Astrocyte of the spinal cord (primary cell): ENCODE data around the gene PCYT1A.
"Not testable (repeated sequence)": the region's sequence is repeated elsewhere in the genome, so short reads cannot be mapped to it uniquely, and the experiment has no call there.

Experiments
- DNase-seq: peaks from one replicate; pipeline ENCODE4 v3.0.0; 2011; ENCODE audit warnings: low read depth, low spot score
- H3K4me3 ChIP-seq: 2 replicates; pipeline ENCODE4 v1.5.1; 2011; ENCODE audit warnings: low read depth, mild to moderate bottlenecking, low read length, moderate library complexity
- in situ Hi-C: cut with HindIII; loops from 2 replicates; pipeline ENCODE4 v1.10.0; 2017; ENCODE audit warnings: low sequenced_read_pairs
- TF ChIP-seq, protein P1 (sequence below): IDR thresholded peaks from 2 replicates; pipeline ENCODE4 v1.5.1; 2012; ENCODE audit warnings: low read depth, mild to moderate bottlenecking, low read length, inconsistent platforms

Gene PCYT1A

DNA sequence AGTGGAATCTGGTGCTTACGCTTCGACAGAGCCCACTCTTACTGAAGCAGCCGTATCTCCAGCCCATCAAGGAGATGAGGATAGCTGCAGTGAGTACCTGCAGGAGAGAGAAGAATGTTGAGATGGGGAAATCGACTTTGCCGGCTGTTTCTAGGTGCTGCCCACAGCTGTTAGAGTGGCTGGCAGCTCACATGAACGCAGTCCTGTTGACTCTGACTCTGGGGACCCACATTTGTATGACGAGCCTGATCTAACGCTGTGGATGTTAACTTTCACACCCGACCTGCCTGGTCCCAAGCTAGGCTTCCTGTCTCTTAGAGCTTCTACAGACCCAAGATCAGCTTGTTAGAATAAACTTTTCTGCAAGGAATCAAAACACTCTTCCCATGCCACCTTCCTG lies 39.4 kb upstream of the PCYT1A start:
- H3K4me3 ChIP-seq: no peak overlapping the region
- TF ChIP-seq, protein P1, sequence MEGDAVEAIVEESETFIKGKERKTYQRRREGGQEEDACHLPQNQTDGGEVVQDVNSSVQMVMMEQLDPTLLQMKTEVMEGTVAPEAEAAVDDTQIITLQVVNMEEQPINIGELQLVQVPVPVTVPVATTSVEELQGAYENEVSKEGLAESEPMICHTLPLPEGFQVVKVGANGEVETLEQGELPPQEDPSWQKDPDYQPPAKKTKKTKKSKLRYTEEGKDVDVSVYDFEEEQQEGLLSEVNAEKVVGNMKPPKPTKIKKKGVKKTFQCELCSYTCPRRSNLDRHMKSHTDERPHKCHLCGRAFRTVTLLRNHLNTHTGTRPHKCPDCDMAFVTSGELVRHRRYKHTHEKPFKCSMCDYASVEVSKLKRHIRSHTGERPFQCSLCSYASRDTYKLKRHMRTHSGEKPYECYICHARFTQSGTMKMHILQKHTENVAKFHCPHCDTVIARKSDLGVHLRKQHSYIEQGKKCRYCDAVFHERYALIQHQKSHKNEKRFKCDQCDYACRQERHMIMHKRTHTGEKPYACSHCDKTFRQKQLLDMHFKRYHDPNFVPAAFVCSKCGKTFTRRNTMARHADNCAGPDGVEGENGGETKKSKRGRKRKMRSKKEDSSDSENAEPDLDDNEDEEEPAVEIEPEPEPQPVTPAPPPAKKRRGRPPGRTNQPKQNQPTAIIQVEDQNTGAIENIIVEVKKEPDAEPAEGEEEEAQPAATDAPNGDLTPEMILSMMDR: no peak
- in situ Hi-C loops: no loop called here
- no peak for DNase-seq

DNA sequence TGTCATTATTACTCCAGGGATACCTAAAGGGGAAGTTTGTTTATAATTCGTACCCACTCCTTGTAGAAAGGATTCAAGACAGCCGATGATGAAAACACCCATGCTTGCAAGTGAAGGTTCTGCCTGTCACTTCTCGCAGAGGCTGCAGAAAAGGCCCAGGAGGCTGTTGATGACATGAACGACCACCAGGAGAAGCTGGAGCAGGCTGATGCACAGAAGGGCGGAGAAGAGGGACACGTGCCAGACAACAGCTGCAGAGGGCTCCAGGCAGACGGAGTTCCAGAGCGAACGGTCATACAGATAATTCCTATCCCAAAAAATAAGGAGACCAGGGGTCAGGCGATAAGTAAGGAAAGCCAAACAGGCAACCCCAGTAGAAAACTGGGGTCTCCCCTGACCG lies 36.2 kb upstream of the PCYT1A start:
- DNase-seq: no peak
- in situ Hi-C loops: no loop called here
- H3K4me3 ChIP-seq: no peak overlapping the region
- TF ChIP-seq, protein P1: peak; percentile 23

DNA sequence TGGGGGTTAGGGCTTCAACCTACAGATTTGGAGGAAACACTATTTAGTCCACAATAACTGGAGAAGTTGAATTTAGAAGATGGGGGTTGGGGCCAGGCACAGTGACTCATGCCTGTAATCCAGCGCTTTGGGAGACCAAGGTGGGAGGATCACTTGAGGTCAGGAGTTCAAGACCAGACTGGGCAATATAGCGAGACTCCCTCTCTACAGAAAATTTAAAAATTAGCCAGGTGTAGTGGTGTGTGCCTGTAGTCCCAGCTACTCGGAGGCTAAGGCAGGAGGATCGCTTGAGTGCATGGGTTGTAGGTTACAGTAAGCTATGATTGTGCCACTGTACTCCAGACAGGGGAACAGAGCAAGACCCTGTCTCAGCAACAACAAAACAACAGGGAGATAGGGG lies 35.5 kb upstream of the PCYT1A start:
- DNase-seq: no peak

DNA sequence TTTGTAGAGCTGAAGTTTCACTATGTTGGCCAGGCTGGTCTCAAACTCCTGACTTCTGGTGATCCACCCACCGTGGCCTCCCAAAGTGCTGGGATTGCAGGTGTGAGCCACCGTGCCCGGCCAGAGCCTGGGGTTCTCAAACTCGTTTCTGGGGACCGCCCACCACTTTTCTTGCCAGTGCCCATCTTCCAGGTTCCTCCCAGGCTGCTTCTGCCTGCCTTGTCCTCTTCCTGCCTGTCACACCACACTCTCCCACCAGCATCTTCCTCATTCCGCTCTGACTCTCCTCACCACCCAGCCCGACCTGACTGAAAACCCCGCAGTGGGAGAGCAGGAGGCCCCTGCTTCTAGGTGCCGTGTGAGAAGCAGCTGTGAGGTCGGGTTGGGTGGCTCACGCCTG lies 33.6 kb upstream of the PCYT1A start:
- H3K4me3 ChIP-seq: no peak overlapping the region
- TF ChIP-seq, protein P1: no peak
- in situ Hi-C loops: no loop called here
- DNase-seq: no peak

More for the DNA sequence above, 35.5 kb upstream of the PCYT1A start:
- no peak overlapping the region for H3K4me3 ChIP-seq
- in situ Hi-C loops: no loop called here
- TF ChIP-seq, protein P1: no peak

GRCh38 chr3:196320137-196320536 lies 32.6 kb upstream of the PCYT1A start:
- TF ChIP-seq, protein P1: no peak
- in situ Hi-C loops: no loop called here
- DNase-seq: no peak
- H3K4me3 ChIP-seq: no peak overlapping the region

DNA sequence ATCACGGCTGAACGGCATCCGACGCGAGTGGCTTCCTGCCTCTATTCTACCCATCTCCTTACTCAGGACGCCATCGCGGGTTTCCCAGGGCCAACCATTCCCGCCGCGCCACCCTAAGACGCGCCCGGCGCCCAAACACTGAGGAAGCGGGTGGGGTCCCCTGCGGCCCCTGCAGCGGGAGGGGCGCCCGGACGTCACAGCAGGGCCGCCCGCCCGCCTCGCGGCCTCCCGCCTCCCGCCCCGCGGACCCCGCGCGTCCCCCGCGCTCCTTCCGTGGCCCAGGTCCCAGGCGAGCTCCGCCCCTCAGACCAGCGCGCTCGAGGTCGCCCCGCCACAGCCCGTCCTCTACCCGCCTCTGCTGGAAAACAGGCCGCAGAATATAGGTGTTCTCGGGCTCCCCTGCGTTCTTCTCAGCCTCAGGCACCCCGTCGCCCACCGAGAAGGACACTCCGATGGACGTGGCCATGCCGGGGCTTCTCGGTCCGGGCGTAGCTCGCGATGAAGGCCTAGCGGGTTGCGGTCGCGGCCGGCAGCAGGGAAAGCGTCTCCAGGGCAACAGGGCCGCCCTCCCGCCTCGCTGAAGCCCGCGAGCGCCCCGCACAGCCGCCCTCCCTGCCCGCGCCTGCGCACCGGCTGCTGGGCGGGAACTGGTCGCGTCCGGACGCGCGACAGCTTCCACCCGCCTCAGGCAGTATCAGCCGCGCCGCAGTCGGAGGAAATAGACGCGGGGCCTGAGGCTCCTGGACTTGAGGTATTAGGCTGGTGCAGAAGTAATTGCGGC lies 30.4 kb upstream of the PCYT1A start, which contains the start of gene DYNLT2B:
Gene DYNLT2B, minus strand, starts transcription at position 554 of the 781 bp plus-strand sequence. Its CDS starts 88 bp downstream, at position 466.
- H3K4me3 ChIP-seq: peak within 1 kb of the TSS; percentile 80
- in situ Hi-C loops: no loop called here
- TF ChIP-seq, protein P1: no peak
- peak; percentile 91 for DNase-seq

DNA sequence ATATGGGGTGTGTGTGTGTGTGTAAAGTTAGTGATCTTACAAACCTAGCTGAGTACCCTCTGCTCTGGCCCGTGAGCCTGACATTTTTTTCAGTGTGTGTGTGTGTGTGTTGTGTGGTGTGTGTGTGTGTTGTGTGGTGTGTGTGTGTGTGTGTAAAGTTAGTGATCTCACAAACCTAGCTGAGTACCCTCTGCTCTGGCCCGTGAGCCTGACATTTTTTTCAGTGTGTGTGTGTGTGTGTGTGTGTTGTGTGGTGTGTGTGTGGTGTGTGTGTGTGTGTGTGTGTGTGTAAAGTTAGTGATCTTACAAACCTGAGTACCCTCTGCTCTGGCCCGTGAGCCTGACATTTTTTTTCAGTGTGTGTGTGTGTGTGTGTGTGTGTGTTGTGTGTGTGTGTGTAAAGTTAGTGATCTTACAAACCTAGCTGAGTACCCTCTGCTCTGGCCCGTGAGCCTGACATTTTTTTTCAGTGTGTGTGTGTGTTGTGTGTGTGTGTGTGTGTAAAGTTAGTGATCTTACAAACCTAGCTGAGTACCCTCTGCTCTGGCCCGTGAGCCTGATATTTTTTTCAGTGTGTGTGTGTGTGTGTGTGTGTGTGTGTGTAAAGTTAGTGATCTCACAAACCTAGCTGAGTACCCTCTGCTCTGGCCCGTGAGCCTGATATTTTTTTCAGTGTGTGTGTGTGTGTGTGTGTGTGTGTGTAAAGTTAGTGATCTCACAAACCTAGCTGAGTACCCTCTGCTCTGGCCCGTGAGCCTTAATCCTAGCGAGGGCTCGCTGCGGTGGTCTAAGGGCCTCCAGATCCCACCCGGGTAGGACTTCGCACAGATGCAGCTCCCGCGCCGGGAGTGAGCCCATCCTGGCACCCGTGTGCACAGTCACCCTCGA lies 29.5 kb upstream of the PCYT1A start:
- in situ Hi-C loops: not testable (repeated sequence)
- DNase-seq: peak; percentile 29
- peak overlapping the region; percentile 80 for H3K4me3 ChIP-seq
